Embryonic facial prominence (tissue), 1 donor: Measurements from ENCODE around the gene MATR3.
"Not testable (repeated sequence)": the region's sequence is repeated elsewhere in the genome, so short reads cannot be mapped to it uniquely, and the experiment has no call there.

ENCODE experiments used
- DNase-seq: peaks from one replicate; pipeline ENCODE4 v3.0.0-alpha.2; 2016; ENCODE audit errors: extremely low spot score

Gene MATR3

GRCh38 chr5:139344177-139344576 lies 50.6 kb downstream of the MATR3 start:
- DNase-seq: no peak

- DNase-seq: not testable (repeated sequence)
These were observed 51.9 kb downstream of the MATR3 start for GRCh38 chr5:139345442-139345841.

- not testable (repeated sequence) for DNase-seq
These were observed 54.3 kb downstream of the MATR3 start for GRCh38 chr5:139347863-139348262.

- no peak for DNase-seq
These were observed 60.6 kb downstream of the MATR3 start for GRCh38 chr5:139354186-139354585.

GRCh38 chr5:139355900-139356299 lies 62.4 kb downstream of the MATR3 start:
- not testable (repeated sequence) for DNase-seq

GRCh38 chr5:139358064-139358463 lies 64.5 kb downstream of the MATR3 start:
- no peak for DNase-seq

GRCh38 chr5:139360384-139360783 lies 66.8 kb downstream of the MATR3 start:
- no peak for DNase-seq

- no peak for DNase-seq
These were observed 68.4 kb downstream of the MATR3 start for GRCh38 chr5:139361835-139362429.

GRCh38 chr5:139363937-139364336 lies 70.4 kb downstream of the MATR3 start:
- DNase-seq: no peak

- no peak for DNase-seq
These were observed 70.9 kb downstream of the MATR3 start for GRCh38 chr5:139364466-139364865.

- DNase-seq: no peak
These were observed 75.1 kb downstream of the MATR3 start for GRCh38 chr5:139368613-139369012.

- no peak for DNase-seq
These were observed 75.6 kb downstream of the MATR3 start for GRCh38 chr5:139369181-139369580.

GRCh38 chr5:139371482-139372435 lies 78.2 kb downstream of the MATR3 start:
- DNase-seq: no peak

- DNase-seq: no peak
These were observed 81.4 kb downstream of the MATR3 start for GRCh38 chr5:139374909-139375308.

GRCh38 chr5:139376364-139376763 lies 82.8 kb downstream of the MATR3 start:
- DNase-seq: no peak

GRCh38 chr5:139377226-139377625 lies 83.7 kb downstream of the MATR3 start:
- DNase-seq: no peak

GRCh38 chr5:139378101-139378825 lies 84.7 kb downstream of the MATR3 start:
- DNase-seq: no peak

- no peak for DNase-seq
These were observed 85.4 kb downstream of the MATR3 start for GRCh38 chr5:139378941-139379361.

- no peak for DNase-seq
These were observed 86.3 kb downstream of the MATR3 start for GRCh38 chr5:139379626-139380449.
